ENCODE measurements around the gene C9orf50.
"Not testable (repeated sequence)": the region's sequence is repeated elsewhere in the genome, so short reads cannot be mapped to it uniquely, and the experiment has no call there.

Gene C9orf50

DNA sequence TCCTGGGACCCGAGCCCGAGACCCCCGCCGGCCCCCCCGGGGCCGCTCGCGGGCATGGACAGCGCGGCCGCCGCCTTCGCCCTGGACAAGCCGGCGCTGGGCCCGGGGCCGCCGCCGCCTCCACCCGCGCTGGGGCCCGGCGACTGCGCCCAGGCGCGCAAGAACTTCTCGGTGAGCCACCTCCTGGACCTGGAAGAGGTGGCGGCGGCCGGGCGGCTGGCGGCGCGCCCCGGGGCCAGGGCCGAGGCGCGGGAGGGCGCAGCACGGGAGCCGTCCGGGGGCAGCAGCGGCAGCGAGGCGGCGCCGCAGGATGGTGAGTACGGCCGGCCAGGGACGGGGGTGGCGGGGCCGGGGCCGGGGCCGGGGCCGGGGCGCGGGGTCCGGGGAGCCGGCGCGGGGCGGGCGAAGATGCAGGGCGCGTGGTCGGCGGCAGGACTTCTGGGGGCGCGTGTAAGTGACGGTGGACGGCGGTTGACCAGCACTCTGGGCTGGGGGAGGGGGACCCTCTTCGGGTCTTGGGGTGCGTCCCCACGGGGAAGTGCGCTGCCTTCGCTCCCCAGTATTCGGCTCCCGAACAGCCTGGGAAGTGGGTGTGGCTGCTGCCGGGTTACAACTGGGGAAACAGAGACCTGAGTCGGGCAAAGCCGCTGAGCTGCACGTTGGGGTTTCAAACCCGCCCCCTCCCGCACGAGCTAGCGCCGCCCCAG, 45.1 kb upstream of the C9orf50 start:
- no peak overlapping the region for H3K4me3 ChIP-seq (ENCODE audit: insufficient read depth, low read length, poor library complexity, severe bottlenecking)
- no peaks in the 10 kb centered on the region for H4K20me1 ChIP-seq (ENCODE audit: low read depth, low read length)
- H3K36me3 ChIP-seq (ENCODE audit: low read length), result no peaks in the 10 kb centered on the region
- no peak overlapping the region for H3K9ac ChIP-seq (ENCODE audit: low read length)
- no peak overlapping the region for H2AFZ ChIP-seq (ENCODE audit: low read depth, low read length, severe bottlenecking)
- H3K27ac ChIP-seq (ENCODE audit: low read depth, low read length), result no peak overlapping the region
- H3F3A ChIP-seq (ENCODE audit: insufficient read depth), result no peaks in the 10 kb centered on the region
- no peaks in the 10 kb centered on the region for H3K9me2 ChIP-seq (replicated peaks; ENCODE audit: insufficient read depth, low read length)
- H3K9me3 ChIP-seq (ENCODE audit: insufficient read depth, low read length), result no peaks in the 10 kb centered on the region
- no peaks in the 10 kb centered on the region for H3K27me3 ChIP-seq (ENCODE audit: low read length)
- no peak overlapping the region for H3K4me2 ChIP-seq (ENCODE audit: low read depth, low read length, poor library complexity, severe bottlenecking)
- TF ChIP-seq EZH2phosphoT487 (conservative IDR thresholded peaks at IDR 0.05; ENCODE audit: low read length), result no peak
- TF ChIP-seq, protein P1, sequence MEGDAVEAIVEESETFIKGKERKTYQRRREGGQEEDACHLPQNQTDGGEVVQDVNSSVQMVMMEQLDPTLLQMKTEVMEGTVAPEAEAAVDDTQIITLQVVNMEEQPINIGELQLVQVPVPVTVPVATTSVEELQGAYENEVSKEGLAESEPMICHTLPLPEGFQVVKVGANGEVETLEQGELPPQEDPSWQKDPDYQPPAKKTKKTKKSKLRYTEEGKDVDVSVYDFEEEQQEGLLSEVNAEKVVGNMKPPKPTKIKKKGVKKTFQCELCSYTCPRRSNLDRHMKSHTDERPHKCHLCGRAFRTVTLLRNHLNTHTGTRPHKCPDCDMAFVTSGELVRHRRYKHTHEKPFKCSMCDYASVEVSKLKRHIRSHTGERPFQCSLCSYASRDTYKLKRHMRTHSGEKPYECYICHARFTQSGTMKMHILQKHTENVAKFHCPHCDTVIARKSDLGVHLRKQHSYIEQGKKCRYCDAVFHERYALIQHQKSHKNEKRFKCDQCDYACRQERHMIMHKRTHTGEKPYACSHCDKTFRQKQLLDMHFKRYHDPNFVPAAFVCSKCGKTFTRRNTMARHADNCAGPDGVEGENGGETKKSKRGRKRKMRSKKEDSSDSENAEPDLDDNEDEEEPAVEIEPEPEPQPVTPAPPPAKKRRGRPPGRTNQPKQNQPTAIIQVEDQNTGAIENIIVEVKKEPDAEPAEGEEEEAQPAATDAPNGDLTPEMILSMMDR (IDR thresholded peaks at IDR 0.05; ENCODE audit: insufficient read depth, low read length, poor library complexity, severe bottlenecking), result no peak
- no peaks in the 10 kb centered on the region for H3K79me2 ChIP-seq (ENCODE audit: insufficient read depth, low read length)

DNA sequence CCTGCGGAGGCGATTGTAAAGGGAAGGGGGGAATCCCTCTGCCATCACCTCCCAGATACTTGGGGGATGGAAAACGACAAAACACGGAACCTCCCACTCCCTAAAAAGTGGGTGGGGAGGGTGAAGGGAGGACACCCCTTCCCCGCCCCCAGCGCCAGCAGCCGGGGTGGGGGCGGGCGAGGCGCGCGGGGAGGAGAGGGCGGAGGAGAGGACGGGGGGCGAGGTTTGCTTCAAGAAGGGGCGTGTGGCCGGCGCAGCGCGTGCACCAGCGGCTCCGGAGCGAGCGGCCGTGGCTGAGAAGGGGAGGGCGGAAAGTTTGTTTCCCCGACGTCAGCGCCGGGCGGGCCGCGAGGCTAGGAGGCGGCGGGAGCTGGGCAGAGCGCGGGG, 44.5 kb upstream of the C9orf50 start, which contains the start of gene PRRX2:
PRRX2 (plus strand) TSS at position 259 of the 387 bp plus-strand sequence. CDS start 221 bp downstream, outside the sequence.
- H3K9me2 ChIP-seq (replicated peaks; ENCODE audit: insufficient read depth, low read length), result no peaks in the 10 kb centered on the region
- no peak within 1 kb of the TSS for H3K9ac ChIP-seq (ENCODE audit: low read length)
- no peaks in the 10 kb centered on the region for H3K79me2 ChIP-seq (ENCODE audit: insufficient read depth, low read length)
- H3K27ac ChIP-seq (ENCODE audit: low read depth, low read length), result no peak within 1 kb of the TSS
- H2AFZ ChIP-seq (ENCODE audit: low read depth, low read length, severe bottlenecking), result no peak within 1 kb of the TSS
- no peaks in the 10 kb centered on the region for H3K27me3 ChIP-seq (ENCODE audit: low read length)
- no peaks in the 10 kb centered on the region for H3F3A ChIP-seq (ENCODE audit: insufficient read depth)
- H3K9me3 ChIP-seq (ENCODE audit: insufficient read depth, low read length), result no peaks in the 10 kb centered on the region
- H3K36me3 ChIP-seq (ENCODE audit: low read length), result no peaks in the 10 kb centered on the region
- H3K4me3 ChIP-seq (ENCODE audit: insufficient read depth, low read length, poor library complexity, severe bottlenecking), result no peak within 1 kb of the TSS
- H3K4me2 ChIP-seq (ENCODE audit: low read depth, low read length, poor library complexity, severe bottlenecking), result no peak within 1 kb of the TSS
- no peaks in the 10 kb centered on the region for H4K20me1 ChIP-seq (ENCODE audit: low read depth, low read length)
- no peak for TF ChIP-seq EZH2phosphoT487 (conservative IDR thresholded peaks at IDR 0.05; ENCODE audit: low read length)
- TF ChIP-seq, protein P1 (IDR thresholded peaks at IDR 0.05; ENCODE audit: insufficient read depth, low read length, poor library complexity, severe bottlenecking), result no peak

DNA sequence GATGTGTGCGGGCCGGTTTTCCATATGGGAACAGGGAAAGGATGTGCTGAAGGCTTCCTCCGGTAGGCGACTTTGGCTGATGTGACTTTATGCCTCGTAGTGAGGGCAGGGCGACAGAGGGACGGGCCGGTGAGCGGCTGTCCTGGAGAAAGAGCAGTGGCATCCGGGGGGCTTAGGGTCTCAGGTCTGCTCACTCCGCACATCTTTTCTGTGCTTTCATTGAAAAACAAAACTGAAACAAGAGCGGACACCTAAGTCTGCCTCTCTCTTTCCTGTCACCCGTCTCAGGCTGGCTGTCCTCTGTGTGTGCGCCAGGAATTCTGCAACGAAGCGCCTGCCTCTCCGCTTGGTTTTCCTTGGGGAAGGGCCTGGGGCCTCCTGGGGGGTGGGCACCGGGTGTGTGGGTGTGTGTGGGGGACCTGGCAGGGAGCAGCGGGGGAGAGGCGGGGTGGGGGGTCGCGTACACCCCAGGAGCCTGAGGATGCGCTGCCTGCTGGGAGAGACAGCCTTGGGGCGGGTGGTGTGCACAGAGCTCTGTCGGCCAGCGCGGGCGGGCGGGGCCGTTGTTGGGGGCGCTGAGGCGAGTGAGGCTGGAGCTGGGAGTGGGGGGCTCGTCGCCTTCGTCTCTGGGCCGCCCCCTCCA, 44.0 kb upstream of the C9orf50 start:
- Histone ChIP-seq H3K9me2 (replicated peaks; ENCODE audit: insufficient read depth, low read length) (no peaks in the 10 kb centered on the region), H3K4me2 (ENCODE audit: low read depth, low read length, poor library complexity, severe bottlenecking) (no peak overlapping the region), H3K27ac (ENCODE audit: low read depth, low read length) (no peak overlapping the region)

DNA sequence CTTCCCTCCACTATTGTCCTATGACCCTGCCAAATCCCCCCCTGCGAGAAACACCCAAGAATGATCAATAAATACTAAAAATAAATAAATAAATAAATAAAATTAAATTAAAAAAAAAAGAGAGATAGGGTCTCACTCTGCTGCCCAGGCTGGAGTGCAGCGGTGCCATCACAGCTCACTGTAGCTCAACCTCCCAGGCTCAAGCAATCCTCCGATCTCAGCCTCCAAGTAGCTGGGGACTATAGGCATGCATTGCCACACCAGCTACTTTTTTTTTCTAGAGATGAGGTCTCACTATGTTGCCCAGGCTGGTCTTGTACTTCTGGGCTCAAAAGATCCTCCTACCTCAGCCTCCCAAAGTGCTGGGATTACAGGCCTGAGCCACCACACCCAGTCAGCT, 41.3 kb upstream of the C9orf50 start:
- H3K4me2 ChIP-seq (ENCODE audit: low read depth, low read length, poor library complexity, severe bottlenecking); H3K9me2 ChIP-seq (replicated peaks; ENCODE audit: insufficient read depth, low read length); H3K27me3 ChIP-seq (ENCODE audit: low read length); H4K20me1 ChIP-seq (ENCODE audit: low read depth, low read length); H3F3A ChIP-seq (ENCODE audit: insufficient read depth); H3K27ac ChIP-seq (ENCODE audit: low read depth, low read length); H3K4me3 ChIP-seq (ENCODE audit: insufficient read depth, low read length, poor library complexity, severe bottlenecking); H3K36me3 ChIP-seq (ENCODE audit: low read length); H2AFZ ChIP-seq (ENCODE audit: low read depth, low read length, severe bottlenecking); H3K79me2 ChIP-seq (ENCODE audit: insufficient read depth, low read length); H3K9me3 ChIP-seq (ENCODE audit: insufficient read depth, low read length); H3K9ac ChIP-seq (ENCODE audit: low read length): not testable (repeated sequence)

More for the DNA sequence above, 44.0 kb upstream of the C9orf50 start:
- no peaks in the 10 kb centered on the region for H4K20me1 ChIP-seq (ENCODE audit: low read depth, low read length)
- H3F3A ChIP-seq (ENCODE audit: insufficient read depth), result no peaks in the 10 kb centered on the region
- H3K27me3 ChIP-seq (ENCODE audit: low read length), result no peaks in the 10 kb centered on the region
- TF ChIP-seq EZH2phosphoT487 (conservative IDR thresholded peaks at IDR 0.05; ENCODE audit: low read length), result no peak
- TF ChIP-seq, protein P1 (IDR thresholded peaks at IDR 0.05; ENCODE audit: insufficient read depth, low read length, poor library complexity, severe bottlenecking), result no peak
- no peak overlapping the region for H2AFZ ChIP-seq (ENCODE audit: low read depth, low read length, severe bottlenecking)
- H3K36me3 ChIP-seq (ENCODE audit: low read length), result no peaks in the 10 kb centered on the region
- no peak overlapping the region for H3K4me3 ChIP-seq (ENCODE audit: insufficient read depth, low read length, poor library complexity, severe bottlenecking)
- no peaks in the 10 kb centered on the region for H3K79me2 ChIP-seq (ENCODE audit: insufficient read depth, low read length)
- H3K9me3 ChIP-seq (ENCODE audit: insufficient read depth, low read length), result no peaks in the 10 kb centered on the region
- H3K9ac ChIP-seq (ENCODE audit: low read length), result no peak overlapping the region

Measured in SU-DHL-6 (cell line).